Fibroblast of pulmonary artery (primary cell): ENCODE results near the gene EXOG.

ENCODE experiments used
- DNase-seq: peaks from one replicate; pipeline ENCODE4 v3.0.0-alpha.2; 2010; ENCODE audit warnings: low read depth
- H3K4me3 ChIP-seq: replicated peaks from 2 replicates; pipeline ENCODE4 v1.5.1; 2011; ENCODE audit warnings: low read depth, mild to moderate bottlenecking, control low read depth, low read length, moderate library complexity
- TF ChIP-seq, protein P1 (sequence below): IDR thresholded peaks from 2 replicates; pipeline ENCODE4 v1.5.1; 2011; ENCODE audit warnings: mild to moderate bottlenecking, control low read depth, low read length, inconsistent platforms; ENCODE audit errors: missing control alignments

Gene EXOG

DNA sequence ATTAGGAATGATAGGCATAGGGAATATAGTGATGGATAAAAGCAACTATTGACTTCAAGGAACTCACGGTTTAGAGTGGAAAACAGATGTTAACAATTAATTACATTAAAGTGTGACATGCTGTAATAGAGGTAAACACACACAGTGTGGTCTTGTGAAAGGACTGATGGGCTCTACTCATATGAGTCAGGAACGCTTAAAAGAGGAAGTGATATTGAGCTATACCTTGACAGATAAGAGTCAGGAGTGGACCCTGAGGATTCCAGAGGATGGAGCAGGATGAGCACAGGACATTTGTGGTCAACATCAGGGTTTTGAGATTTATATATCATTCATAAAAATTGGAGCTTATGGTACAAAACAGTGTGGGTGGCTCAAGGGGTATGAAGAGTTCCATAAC, 11.0 kb downstream of the EXOG start:
- TF ChIP-seq, protein P1, sequence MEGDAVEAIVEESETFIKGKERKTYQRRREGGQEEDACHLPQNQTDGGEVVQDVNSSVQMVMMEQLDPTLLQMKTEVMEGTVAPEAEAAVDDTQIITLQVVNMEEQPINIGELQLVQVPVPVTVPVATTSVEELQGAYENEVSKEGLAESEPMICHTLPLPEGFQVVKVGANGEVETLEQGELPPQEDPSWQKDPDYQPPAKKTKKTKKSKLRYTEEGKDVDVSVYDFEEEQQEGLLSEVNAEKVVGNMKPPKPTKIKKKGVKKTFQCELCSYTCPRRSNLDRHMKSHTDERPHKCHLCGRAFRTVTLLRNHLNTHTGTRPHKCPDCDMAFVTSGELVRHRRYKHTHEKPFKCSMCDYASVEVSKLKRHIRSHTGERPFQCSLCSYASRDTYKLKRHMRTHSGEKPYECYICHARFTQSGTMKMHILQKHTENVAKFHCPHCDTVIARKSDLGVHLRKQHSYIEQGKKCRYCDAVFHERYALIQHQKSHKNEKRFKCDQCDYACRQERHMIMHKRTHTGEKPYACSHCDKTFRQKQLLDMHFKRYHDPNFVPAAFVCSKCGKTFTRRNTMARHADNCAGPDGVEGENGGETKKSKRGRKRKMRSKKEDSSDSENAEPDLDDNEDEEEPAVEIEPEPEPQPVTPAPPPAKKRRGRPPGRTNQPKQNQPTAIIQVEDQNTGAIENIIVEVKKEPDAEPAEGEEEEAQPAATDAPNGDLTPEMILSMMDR = no peak
- no peak for DNase-seq
- no peak overlapping the region for H3K4me3 ChIP-seq

DNA sequence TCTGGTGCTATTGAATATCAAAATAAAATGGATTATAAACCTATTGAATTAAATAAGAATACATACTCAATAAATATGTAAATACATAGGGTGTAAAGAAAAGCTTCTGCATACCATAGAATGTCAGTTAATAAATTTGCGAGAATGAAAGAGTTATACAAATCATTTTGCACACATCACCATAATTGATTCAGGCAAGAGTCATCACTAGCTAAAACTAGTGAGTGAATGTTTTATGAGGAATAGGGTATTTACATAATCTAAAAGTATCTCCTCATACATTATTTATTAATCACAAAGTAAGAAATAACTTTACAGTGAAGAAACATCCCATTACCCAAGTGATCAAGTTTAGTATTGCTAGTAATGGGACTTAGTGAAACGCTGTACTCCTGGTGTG, 13.6 kb downstream of the EXOG start:
- H3K4me3 ChIP-seq = no peak overlapping the region
- TF ChIP-seq, protein P1 = no peak
- no peak for DNase-seq

DNA sequence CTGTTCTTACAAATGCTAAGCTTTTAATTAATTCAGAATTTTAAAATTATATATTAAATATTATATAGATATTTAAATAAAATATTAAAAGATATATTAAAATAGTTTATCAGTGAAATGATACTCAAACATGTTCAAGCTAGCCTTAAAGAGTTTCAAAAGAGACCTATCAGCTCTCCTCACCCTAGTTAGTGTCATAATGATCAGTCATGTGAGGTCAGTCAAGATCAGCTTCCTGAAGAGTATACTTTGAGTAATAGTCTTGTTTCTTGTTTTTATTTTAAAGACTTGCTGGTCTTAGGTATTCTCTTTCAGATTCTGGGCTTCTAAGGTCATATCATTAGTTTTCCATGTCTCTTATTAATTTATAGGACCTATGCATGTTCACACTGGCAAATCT, 14.5 kb downstream of the EXOG start:
- TF ChIP-seq, protein P1 = no peak
- no peak for DNase-seq
- no peak overlapping the region for H3K4me3 ChIP-seq

DNA sequence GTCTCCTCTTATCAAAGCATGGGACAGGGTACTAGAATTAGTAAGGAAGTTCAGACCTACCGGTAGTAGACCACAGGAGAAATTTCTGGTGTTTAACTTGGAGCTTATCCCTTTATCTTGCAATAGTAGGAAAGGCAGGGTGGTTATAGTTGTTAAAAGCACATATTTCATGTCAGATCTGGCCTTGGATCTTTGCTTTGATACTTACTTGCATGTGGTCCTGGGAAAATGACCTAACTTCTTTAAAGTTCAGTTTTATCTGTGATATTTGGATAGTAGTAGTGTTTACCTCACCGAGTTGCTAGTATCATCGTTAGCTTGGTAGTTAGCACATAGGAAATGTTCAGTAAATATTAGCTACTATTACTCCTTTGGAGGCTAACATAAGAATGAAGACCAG, 15.4 kb downstream of the EXOG start:
- DNase-seq = no peak
- H3K4me3 ChIP-seq = no peak overlapping the region
- TF ChIP-seq, protein P1 = no peak

DNA sequence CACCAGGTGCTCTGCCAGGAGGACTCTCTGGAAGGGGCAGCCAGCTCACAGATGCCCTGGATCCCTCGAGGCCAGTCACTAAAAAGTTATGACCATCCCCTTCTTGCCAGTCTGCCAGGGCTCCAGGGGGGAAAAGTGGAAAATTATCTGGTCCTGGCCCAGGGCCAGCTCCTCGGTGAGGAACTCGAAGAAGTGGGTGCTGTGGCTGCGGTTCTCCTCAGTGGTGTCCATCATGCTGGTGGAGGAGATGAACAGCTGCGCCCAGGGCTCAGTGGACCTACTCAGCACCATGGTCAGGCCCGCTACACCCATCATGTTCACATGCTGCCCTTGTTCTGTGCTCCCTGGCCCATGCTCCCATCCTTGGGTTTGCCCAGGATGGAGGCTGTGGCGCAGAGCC, 19.2 kb downstream of the EXOG start:
- no peak overlapping the region for H3K4me3 ChIP-seq
- TF ChIP-seq, protein P1 = no peak
- no peak for DNase-seq

DNA sequence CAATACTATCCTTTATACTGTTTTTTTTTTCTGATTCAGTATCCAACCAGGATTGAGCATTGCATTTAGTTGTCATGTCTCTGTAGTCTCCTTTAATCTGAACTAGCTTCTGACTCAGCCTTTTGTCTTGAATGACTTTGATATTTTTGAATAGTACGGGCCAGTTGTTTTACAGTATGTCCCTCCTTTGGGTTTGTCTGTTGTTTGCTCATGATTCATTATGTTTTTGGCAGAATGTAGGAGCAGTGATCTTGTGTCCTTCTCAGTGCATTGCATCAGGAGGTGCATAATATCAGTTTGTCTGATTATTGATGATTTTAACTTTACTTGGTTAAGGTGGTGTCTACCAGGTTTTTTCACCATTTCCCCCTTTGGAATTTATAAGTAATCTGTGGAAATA, 20.5 kb downstream of the EXOG start:
- TF ChIP-seq, protein P1 = no peak
- peak; percentile 49 for DNase-seq
- no peak overlapping the region for H3K4me3 ChIP-seq

DNA sequence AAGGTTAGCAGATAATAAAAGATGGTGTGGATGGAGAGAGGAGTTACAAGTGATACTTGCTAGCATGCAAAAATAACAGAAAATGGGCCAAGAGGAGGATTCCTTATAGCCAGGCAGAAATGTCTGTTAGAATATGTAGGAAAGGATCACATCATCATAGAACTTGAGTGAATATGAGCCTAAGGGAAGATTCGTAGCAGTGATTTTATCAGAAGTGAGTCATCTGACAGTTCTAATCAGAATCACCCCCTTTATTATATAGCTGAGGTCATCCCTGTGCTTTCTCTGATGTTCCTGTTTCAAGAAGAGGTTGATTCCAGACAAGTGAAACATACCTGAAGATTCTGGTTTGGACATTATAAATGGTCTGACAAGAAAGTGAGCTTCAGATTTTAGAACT, 22.9 kb downstream of the EXOG start:
- TF ChIP-seq, protein P1 = no peak
- DNase-seq = no peak
- no peak overlapping the region for H3K4me3 ChIP-seq
